Erythroblast (primary cell): ENCODE measurements around the gene PRKCE.

ENCODE experiments used
- GATA1 ChIP-seq: IDR thresholded peaks from 2 replicates; pipeline ENCODE4 v1.6.1; 2011; ENCODE audit warnings: low read depth, mild to moderate bottlenecking, control low read depth, low read length, moderate library complexity
- POLR2A ChIP-seq: IDR thresholded peaks from 2 replicates; pipeline ENCODE4 v1.6.1; 2011; ENCODE audit warnings: mild to moderate bottlenecking, low read length

DNA sequence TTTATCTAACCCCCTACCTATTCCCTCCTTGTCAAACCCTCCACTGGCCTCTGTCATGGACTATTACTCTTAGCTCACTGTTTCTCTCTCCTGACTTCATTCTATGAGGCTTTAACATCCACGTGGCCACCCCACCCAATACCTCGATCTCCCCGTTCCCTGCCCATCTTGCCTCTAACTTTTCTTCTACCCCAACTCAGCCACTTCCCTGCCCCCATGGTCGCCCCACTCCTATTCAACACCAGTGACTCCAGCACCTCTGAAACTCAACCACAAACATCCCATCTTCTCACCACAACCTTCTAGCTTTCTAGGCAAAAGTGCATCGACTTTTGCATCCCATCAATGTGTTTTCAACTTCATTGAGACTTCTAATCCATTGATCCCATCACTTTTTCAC is 551.5 kb downstream of the PRKCE start:
- no peak for TF ChIP-seq POLR2A
- no peak for TF ChIP-seq GATA1
